ENCODE data around the gene PNPLA7. TPM values are rescaled to one million over a fixed set of nuclear protein-coding genes. Genes with fewer than 3 reads are reported as not detected.

The PNPLA7 gene
- total and polyA plus RNA-seq, 2 of the 13 experiments (the other 11 are each of a cell fraction or from before 2014, with no cell fraction given) = 0.42 to 1.5 TPM

- TF ChIP-seq ATF2 (CRISPR knock-in tag; IDR thresholded peaks at IDR 0.05) (0 out of 2 replicates have a peak, but pooled peaks have one; percentile 1), ZNF616 (CRISPR knock-in tag; IDR thresholded peaks at IDR 0.05; ENCODE audit: low read depth) (0 out of 2 replicates have a peak, but pooled peaks have one; percentile 50), SETDB1 (CRISPR knock-in tag; IDR thresholded peaks at IDR 0.05; ENCODE audit: borderline replicate concordance) (no peak), ZNF331 (CRISPR knock-in tag; IDR thresholded peaks at IDR 0.05) (0 out of 2 replicates have a peak, but pooled peaks have one; percentile 9), ZFP36 (IDR thresholded peaks at IDR 0.05; ENCODE audit: borderline replicate concordance, low read depth, low read length, partially characterized antibody) (no peak), RBAK (CRISPR knock-in tag; IDR thresholded peaks at IDR 0.05) (no peak), SMYD3 (CRISPR knock-in tag; IDR thresholded peaks at IDR 0.05) (no peak), ZFP90 (CRISPR knock-in tag; IDR thresholded peaks at IDR 0.05; ENCODE audit: borderline replicate concordance) (no peak), KDM4B (CRISPR knock-in tag; IDR thresholded peaks at IDR 0.05) (no peak), ZNF607 (CRISPR knock-in tag; IDR thresholded peaks at IDR 0.05; ENCODE audit: borderline replicate concordance) (peak; percentile 83; the same call in 1 of the 2 replicates), ZNF768 (CRISPR knock-in tag; IDR thresholded peaks at IDR 0.05) (no peak), SIN3A (IDR thresholded peaks at IDR 0.05; ENCODE audit: borderline replicate concordance, low read depth, low read length) (peak; percentile 82; the same call in 1 of the 2 replicates)
- TF ChIP-seq, protein P1, sequence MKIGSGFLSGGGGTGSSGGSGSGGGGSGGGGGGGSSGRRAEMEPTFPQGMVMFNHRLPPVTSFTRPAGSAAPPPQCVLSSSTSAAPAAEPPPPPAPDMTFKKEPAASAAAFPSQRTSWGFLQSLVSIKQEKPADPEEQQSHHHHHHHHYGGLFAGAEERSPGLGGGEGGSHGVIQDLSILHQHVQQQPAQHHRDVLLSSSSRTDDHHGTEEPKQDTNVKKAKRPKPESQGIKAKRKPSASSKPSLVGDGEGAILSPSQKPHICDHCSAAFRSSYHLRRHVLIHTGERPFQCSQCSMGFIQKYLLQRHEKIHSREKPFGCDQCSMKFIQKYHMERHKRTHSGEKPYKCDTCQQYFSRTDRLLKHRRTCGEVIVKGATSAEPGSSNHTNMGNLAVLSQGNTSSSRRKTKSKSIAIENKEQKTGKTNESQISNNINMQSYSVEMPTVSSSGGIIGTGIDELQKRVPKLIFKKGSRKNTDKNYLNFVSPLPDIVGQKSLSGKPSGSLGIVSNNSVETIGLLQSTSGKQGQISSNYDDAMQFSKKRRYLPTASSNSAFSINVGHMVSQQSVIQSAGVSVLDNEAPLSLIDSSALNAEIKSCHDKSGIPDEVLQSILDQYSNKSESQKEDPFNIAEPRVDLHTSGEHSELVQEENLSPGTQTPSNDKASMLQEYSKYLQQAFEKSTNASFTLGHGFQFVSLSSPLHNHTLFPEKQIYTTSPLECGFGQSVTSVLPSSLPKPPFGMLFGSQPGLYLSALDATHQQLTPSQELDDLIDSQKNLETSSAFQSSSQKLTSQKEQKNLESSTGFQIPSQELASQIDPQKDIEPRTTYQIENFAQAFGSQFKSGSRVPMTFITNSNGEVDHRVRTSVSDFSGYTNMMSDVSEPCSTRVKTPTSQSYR (CRISPR knock-in tag; IDR thresholded peaks at IDR 0.05; ENCODE audit: borderline replicate concordance) = no peak
- TF ChIP-seq, protein P2, sequence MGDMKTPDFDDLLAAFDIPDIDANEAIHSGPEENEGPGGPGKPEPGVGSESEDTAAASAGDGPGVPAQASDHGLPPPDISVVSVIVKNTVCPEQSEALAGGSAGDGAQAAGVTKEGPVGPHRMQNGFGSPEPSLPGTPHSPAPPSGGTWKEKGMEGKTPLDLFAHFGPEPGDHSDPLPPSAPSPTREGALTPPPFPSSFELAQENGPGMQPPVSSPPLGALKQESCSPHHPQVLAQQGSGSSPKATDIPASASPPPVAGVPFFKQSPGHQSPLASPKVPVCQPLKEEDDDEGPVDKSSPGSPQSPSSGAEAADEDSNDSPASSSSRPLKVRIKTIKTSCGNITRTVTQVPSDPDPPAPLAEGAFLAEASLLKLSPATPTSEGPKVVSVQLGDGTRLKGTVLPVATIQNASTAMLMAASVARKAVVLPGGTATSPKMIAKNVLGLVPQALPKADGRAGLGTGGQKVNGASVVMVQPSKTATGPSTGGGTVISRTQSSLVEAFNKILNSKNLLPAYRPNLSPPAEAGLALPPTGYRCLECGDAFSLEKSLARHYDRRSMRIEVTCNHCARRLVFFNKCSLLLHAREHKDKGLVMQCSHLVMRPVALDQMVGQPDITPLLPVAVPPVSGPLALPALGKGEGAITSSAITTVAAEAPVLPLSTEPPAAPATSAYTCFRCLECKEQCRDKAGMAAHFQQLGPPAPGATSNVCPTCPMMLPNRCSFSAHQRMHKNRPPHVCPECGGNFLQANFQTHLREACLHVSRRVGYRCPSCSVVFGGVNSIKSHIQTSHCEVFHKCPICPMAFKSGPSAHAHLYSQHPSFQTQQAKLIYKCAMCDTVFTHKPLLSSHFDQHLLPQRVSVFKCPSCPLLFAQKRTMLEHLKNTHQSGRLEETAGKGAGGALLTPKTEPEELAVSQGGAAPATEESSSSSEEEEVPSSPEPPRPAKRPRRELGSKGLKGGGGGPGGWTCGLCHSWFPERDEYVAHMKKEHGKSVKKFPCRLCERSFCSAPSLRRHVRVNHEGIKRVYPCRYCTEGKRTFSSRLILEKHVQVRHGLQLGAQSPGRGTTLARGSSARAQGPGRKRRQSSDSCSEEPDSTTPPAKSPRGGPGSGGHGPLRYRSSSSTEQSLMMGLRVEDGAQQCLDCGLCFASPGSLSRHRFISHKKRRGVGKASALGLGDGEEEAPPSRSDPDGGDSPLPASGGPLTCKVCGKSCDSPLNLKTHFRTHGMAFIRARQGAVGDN (CRISPR knock-in tag; IDR thresholded peaks at IDR 0.05) = peak; percentile 82
- TF ChIP-seq, protein P3, sequence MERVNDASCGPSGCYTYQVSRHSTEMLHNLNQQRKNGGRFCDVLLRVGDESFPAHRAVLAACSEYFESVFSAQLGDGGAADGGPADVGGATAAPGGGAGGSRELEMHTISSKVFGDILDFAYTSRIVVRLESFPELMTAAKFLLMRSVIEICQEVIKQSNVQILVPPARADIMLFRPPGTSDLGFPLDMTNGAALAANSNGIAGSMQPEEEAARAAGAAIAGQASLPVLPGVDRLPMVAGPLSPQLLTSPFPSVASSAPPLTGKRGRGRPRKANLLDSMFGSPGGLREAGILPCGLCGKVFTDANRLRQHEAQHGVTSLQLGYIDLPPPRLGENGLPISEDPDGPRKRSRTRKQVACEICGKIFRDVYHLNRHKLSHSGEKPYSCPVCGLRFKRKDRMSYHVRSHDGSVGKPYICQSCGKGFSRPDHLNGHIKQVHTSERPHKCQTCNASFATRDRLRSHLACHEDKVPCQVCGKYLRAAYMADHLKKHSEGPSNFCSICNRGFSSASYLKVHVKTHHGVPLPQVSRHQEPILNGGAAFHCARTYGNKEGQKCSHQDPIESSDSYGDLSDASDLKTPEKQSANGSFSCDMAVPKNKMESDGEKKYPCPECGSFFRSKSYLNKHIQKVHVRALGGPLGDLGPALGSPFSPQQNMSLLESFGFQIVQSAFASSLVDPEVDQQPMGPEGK (CRISPR knock-in tag; IDR thresholded peaks at IDR 0.05) = peak; percentile 59
- TF ChIP-seq, protein P4, sequence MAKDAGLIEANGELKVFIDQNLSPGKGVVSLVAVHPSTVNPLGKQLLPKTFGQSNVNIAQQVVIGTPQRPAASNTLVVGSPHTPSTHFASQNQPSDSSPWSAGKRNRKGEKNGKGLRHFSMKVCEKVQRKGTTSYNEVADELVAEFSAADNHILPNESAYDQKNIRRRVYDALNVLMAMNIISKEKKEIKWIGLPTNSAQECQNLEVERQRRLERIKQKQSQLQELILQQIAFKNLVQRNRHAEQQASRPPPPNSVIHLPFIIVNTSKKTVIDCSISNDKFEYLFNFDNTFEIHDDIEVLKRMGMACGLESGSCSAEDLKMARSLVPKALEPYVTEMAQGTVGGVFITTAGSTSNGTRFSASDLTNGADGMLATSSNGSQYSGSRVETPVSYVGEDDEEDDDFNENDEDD (CRISPR knock-in tag; IDR thresholded peaks at IDR 0.05; ENCODE audit: borderline replicate concordance) = peak; percentile 22; the same call in 1 of the 2 replicates
Measured at GRCh38 chr9:137551264-137552021, 1.2 kb upstream of the PNPLA7 start, which contains the start of gene MRPL41 (continued).

All from HepG2 (cell line).